Natural killer cell (primary cell): ENCODE measurements around the gene TEAD1. TPM values are rescaled to one million over a fixed set of nuclear protein-coding genes. Genes with fewer than 3 reads are reported as not detected.

Experiments used
- ATAC-seq, 3 donors: fragments of 150-1000 bp in 2 of 3; fragments of 200-7000 bp in 1 of 3; cut with Tn5 transposase; 1 replicate in 1 of 3; 2 replicates in 2 of 3; pipeline ENCODE4 v1.10.0; 2021; ENCODE audit warnings: mild to moderate bottlenecking in 2 of 3, moderate library complexity in 2 of 3
- DNase-seq, 2 donors: peaks; one replicate each; pipeline versions ENCODE4 v3.0.0 to v3.0.0-alpha.2; 2013 to 2021; ENCODE audit warnings: mixed read lengths in 1 of 2
- H3K27ac ChIP-seq: one replicate; pipeline ENCODE4 v1.5.1; 2013; ENCODE audit warnings: mild to moderate bottlenecking, low read length
- H3K27me3 ChIP-seq: one replicate; pipeline ENCODE4 v1.6.1; 2013; ENCODE audit warnings: low read length; ENCODE audit not compliant: control insufficient read depth, insufficient read depth
- H3K36me3 ChIP-seq: one replicate; pipeline ENCODE4 v1.6.1; 2013; ENCODE audit warnings: low read length; ENCODE audit not compliant: control insufficient read depth, insufficient read depth
- H3K4me1 ChIP-seq: one replicate; pipeline ENCODE4 v1.6.1; 2013; ENCODE audit warnings: low read length; ENCODE audit not compliant: control insufficient read depth, insufficient read depth
- H3K4me3 ChIP-seq: one replicate; pipeline ENCODE4 v1.5.1; 2013; ENCODE audit warnings: low read length
- H3K9me3 ChIP-seq: one replicate; pipeline ENCODE4 v1.6.1; 2013; ENCODE audit warnings: low read length; ENCODE audit not compliant: control insufficient read depth, insufficient read depth
- H3K27ac Mint-ChIP-seq, 2 donors: one replicate each; pipeline ENCODE4 v1.8.0; 2022; ENCODE audit warnings: mild to moderate bottlenecking in 2 of 2, mixed read lengths in 2 of 2, moderate library complexity in 1 of 2
- H3K27me3 Mint-ChIP-seq, 2 donors: one replicate each; pipeline ENCODE4 v1.8.0; 2022; ENCODE audit warnings: low read depth in 2 of 2, mixed read lengths in 2 of 2
- H3K36me3 Mint-ChIP-seq: one replicate; pipeline ENCODE4 v1.8.0; 2022; ENCODE audit warnings: mixed read lengths
- H3K4me1 Mint-ChIP-seq, 2 donors: one replicate each; pipeline ENCODE4 v1.8.0; 2022; ENCODE audit warnings: mixed read lengths in 2 of 2
- H3K4me3 Mint-ChIP-seq: one replicate; pipeline ENCODE4 v1.8.0; 2022; ENCODE audit warnings: mild to moderate bottlenecking, moderate library complexity, mixed read lengths
- H3K9me3 Mint-ChIP-seq, 2 donors: one replicate each; pipeline ENCODE4 v1.8.0; 2022; ENCODE audit warnings: mixed read lengths in 2 of 2
- WGBS: methylation state at CpG from one replicate; pipeline ENCODE4 v1.1.7; 2013; ENCODE audit warnings: missing lambda C conversion rate; ENCODE audit not compliant: insufficient coverage; 5-methylcytosine and 5-hydroxymethylcytosine counted together
- intact Hi-C: fragments of 100-400 bp; cut with micrococcal nuclease; formaldehyde crosslinking; loops from one replicate; pipeline ENCODE4 v1.14.2; 2022
- total RNA-seq, 4 donors: library from RNA; stranded (reverse); fragments of 120-200 nt in 1 of 4; gene quantifications; one replicate each; pipeline versions ENCODE4 v1.2.3 to v1.2.4, GENCODE V29; 2013 to 2022
- TF ChIP-seq, protein P1 (sequence below): fragments of 200-600 bp; IDR thresholded peaks from one replicate; pipeline ENCODE4 v1.8.0; 2022; ENCODE audit warnings: antibody characterized with exemption

TEAD1 gene
- total RNA-seq, 3 donors from 2014 or later (not counting 1 experiment from before 2014, with no cell fraction given): not detected

DNA sequence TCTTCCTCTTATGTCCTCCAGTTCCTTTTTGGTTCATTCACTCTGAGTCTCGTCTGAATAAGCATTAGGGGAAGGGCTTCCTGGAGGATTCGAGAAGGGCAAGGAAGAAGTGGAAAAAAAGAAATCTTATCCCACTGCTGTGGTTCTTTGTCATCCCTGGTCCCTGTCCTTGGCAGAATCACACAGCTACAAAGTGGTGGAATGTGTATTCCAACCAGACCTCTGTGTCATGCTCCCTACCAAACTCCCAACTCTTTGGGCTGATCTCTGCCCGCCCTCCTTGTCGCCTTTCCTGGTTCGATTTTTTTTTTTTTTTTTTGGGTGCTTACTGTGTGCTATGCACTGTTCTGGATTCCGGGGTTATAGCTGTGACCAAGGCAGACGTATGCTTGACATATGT lies 61.0 kb downstream of the TEAD1 start:
- H3K4me3 ChIP-seq: no peak overlapping the region
- H3K4me1 Mint-ChIP-seq: no peaks in the 10 kb centered on the region
- H3K9me3 ChIP-seq: no peaks in the 10 kb centered on the region
- H3K4me3 Mint-ChIP-seq: no peak overlapping the region
- DNase-seq (no peak), ATAC-seq (no peak)
- no peaks in the 10 kb centered on the region for H3K27me3 ChIP-seq
- H3K27me3 Mint-ChIP-seq: peaks cover 8 to 24% of the 10 kb centered on the region in 2 donors
- TF ChIP-seq, protein P1, sequence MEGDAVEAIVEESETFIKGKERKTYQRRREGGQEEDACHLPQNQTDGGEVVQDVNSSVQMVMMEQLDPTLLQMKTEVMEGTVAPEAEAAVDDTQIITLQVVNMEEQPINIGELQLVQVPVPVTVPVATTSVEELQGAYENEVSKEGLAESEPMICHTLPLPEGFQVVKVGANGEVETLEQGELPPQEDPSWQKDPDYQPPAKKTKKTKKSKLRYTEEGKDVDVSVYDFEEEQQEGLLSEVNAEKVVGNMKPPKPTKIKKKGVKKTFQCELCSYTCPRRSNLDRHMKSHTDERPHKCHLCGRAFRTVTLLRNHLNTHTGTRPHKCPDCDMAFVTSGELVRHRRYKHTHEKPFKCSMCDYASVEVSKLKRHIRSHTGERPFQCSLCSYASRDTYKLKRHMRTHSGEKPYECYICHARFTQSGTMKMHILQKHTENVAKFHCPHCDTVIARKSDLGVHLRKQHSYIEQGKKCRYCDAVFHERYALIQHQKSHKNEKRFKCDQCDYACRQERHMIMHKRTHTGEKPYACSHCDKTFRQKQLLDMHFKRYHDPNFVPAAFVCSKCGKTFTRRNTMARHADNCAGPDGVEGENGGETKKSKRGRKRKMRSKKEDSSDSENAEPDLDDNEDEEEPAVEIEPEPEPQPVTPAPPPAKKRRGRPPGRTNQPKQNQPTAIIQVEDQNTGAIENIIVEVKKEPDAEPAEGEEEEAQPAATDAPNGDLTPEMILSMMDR: no peak
- 77% methylated on average over 6 of the region's 7 CpGs for WGBS
- H3K27ac Mint-ChIP-seq: no peak overlapping the region
- H3K9me3 Mint-ChIP-seq: no peaks in the 10 kb centered on the region
- intact Hi-C loops: no loop called here
- H3K36me3 ChIP-seq: no peaks in the 10 kb centered on the region
- H3K27ac ChIP-seq: no peak overlapping the region
- no peaks in the 10 kb centered on the region for H3K4me1 ChIP-seq
- no peaks in the 10 kb centered on the region for H3K36me3 Mint-ChIP-seq

- Histone ChIP-seq H3K27ac (no peak overlapping the region), H3K4me1 (no peaks in the 10 kb centered on the region), H3K36me3 (no peaks in the 10 kb centered on the region), H3K9me3 (no peaks in the 10 kb centered on the region), H3K4me3 (no peak overlapping the region), H3K27me3 (no peaks in the 10 kb centered on the region)
- TF ChIP-seq, protein P1: no peak
- ATAC-seq (no peak), DNase-seq (no peak)
- Mint-ChIP-seq H3K4me3 (no peak overlapping the region), H3K27ac (no peak overlapping the region), H3K9me3 (no peaks in the 10 kb centered on the region), H3K27me3 (peaks cover 10 to 31% of the 10 kb centered on the region in 2 donors), H3K36me3 (no peaks in the 10 kb centered on the region), H3K4me1 (no peaks in the 10 kb centered on the region)
- intact Hi-C loops: no loop called here
- 67% methylated on average over 1 of the region's 2 CpGs for WGBS
These were observed 62.8 kb downstream of the TEAD1 start for GRCh38 chr11:12737024-12737423.

DNA sequence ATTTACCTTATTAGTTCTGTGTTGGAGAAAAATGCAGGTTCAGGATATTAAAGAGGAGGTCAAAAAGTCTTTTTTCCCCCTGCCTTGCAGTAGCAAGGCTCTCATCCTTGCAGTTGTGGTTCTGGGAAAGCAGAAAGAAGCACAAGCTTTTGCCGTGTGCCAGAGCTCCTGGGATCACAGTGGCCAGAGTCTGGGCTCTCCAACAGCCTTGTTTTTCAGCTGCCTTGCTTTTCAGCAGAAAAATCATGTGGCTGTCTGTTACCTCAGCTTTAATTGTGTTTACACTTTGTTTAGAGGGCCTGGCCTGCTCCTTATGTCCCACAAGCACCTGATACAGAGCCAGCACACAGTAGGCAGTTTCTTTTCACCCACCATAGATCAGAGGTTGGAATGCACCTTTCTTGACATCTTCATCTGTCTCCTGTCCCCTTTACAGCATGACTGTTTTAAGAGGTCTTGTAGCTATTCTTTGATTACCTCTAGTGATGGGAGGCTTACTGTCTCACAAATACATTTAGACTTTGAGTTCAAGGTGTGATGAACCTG lies 67.5 kb downstream of the TEAD1 start:
- Histone ChIP-seq H3K27me3 (no peaks in the 10 kb centered on the region), H3K4me1 (no peaks in the 10 kb centered on the region), H3K36me3 (no peaks in the 10 kb centered on the region), H3K9me3 (no peaks in the 10 kb centered on the region), H3K27ac (no peak overlapping the region), H3K4me3 (no peak overlapping the region)
- H3K4me1 Mint-ChIP-seq: no peaks in the 10 kb centered on the region
- no peaks in the 10 kb centered on the region for H3K36me3 Mint-ChIP-seq
- ATAC-seq (no peak), DNase-seq (no peak)
- H3K27ac Mint-ChIP-seq: no peak overlapping the region
- no peaks in the 10 kb centered on the region for H3K9me3 Mint-ChIP-seq
- H3K27me3 Mint-ChIP-seq: peaks cover 10 to 29% of the 10 kb centered on the region in 2 donors
- 90% methylated on average over 1 of the region's 1 CpG for WGBS
- TF ChIP-seq, protein P1: no peak
- no peak overlapping the region for H3K4me3 Mint-ChIP-seq
- intact Hi-C loops: no loop called here

DNA sequence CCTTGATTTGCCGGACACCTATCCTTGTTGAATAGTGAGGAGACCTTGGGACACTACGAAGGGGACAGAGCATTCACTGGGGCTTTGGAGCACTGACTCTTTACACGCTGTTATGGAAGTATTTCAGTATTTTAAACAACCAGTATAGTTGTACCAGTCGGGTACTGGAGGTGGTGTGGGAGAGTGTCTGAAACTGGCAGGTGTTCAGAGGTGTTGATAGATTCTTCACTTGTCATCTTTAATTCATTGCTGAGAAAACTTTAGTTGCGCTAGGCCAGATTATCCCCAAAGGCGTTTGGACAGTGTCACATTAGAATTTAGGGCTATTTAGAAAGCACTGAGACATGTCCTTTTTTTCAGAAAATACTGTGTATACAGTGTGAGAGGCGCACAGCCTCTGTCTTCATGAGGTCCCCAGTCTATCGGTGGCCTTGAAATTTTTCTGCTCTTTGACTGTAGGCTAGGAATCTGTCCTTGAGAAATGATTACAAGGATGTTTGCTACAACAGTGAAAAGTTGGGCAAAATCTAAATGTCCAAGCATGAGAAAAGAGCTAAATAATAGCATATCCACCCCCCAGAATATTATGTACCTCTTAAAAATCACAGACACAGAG lies 69.7 kb downstream of the TEAD1 start:
- Histone ChIP-seq H3K27ac (no peak overlapping the region), H3K36me3 (no peaks in the 10 kb centered on the region), H3K4me3 (no peak overlapping the region), H3K9me3 (no peaks in the 10 kb centered on the region), H3K4me1 (no peaks in the 10 kb centered on the region), H3K27me3 (no peaks in the 10 kb centered on the region)
- WGBS: 94% methylated on average over 8 of the region's 8 CpGs
- H3K4me1 Mint-ChIP-seq: no peaks in the 10 kb centered on the region
- no peak overlapping the region for H3K4me3 Mint-ChIP-seq
- no peak for DNase-seq
- peaks cover 10 to 29% of the 10 kb centered on the region in 2 donors for H3K27me3 Mint-ChIP-seq
- no peak for ATAC-seq
- H3K36me3 Mint-ChIP-seq: no peaks in the 10 kb centered on the region
- no peaks in the 10 kb centered on the region for H3K9me3 Mint-ChIP-seq
- no peak overlapping the region for H3K27ac Mint-ChIP-seq
- TF ChIP-seq, protein P1: no peak
- intact Hi-C loops: no loop called here
